ENCODE results near the gene FMO2. TPM values are rescaled to one million over a fixed set of nuclear protein-coding genes. Genes with fewer than 3 reads are reported as not detected.

FMO2 gene
- total RNA-seq, 1 experiment from 2014 or later = not detected

GRCh38 chr1:171254859-171255258 lies 69.8 kb downstream of the FMO2 start:
- CTCF ChIA-PET = interaction anchor here (1.0 to 2.0 kb wide), 2 partner anchors 59 to 143 kb away, joined by 3 to 10 read pairs; partner anchors contain the start of gene FMO4
- Mint-ChIP-seq H3K9me3 (ENCODE audit: low read depth, unreplicated experiment) (no peaks in the 10 kb centered on the region), H3K4me1 (ENCODE audit: low read depth, unreplicated experiment) (no peaks in the 10 kb centered on the region)

GRCh38 chr1:171256940-171257606 lies 72.0 kb downstream of the FMO2 start:
- Mint-ChIP-seq H3K9me3 (ENCODE audit: low read depth, unreplicated experiment) (no peaks in the 10 kb centered on the region), H3K27ac (ENCODE audit: unreplicated experiment) (no peak overlapping the region), H3K27me3 (ENCODE audit: unreplicated experiment) (peaks cover 25% of the 10 kb centered on the region), H3K4me1 (ENCODE audit: low read depth, unreplicated experiment) (no peaks in the 10 kb centered on the region), H3K4me3 (ENCODE audit: low read depth, unreplicated experiment) (no peak overlapping the region), H3K36me3 (ENCODE audit: insufficient read depth, unreplicated experiment) (no peaks in the 10 kb centered on the region)
- no TSS peak for BruUV-seq (replicated peaks)
- TF ChIP-seq CTCF (IDR thresholded peaks at IDR 0.05; ENCODE audit: unreplicated experiment) = no peak
- DNase-seq = no peak
- CTCF ChIA-PET = interaction anchor here (0.6 to 1.5 kb wide), 3 partner anchors 56 to 1322 kb away, joined by 3 to 5 read pairs (median 3); no protein-coding TSS in a partner anchor
- intact Hi-C loops (cut with micrococcal nuclease; ENCODE audit: unreplicated experiment) = no loop called here

More at GRCh38 chr1:171254859-171255258, 69.8 kb downstream of the FMO2 start:
- Mint-ChIP-seq H3K4me3 (ENCODE audit: low read depth, unreplicated experiment) (no peak overlapping the region), H3K27ac (ENCODE audit: unreplicated experiment) (no peak overlapping the region), H3K36me3 (ENCODE audit: insufficient read depth, unreplicated experiment) (peaks cover 7% of the 10 kb centered on the region), H3K27me3 (ENCODE audit: unreplicated experiment) (peaks cover 28% of the 10 kb centered on the region)
- TF ChIP-seq CTCF (IDR thresholded peaks at IDR 0.05; ENCODE audit: unreplicated experiment) = no peak
- no peak for DNase-seq
- intact Hi-C loops (cut with micrococcal nuclease; ENCODE audit: unreplicated experiment) = no loop called here
- no TSS peak for BruUV-seq (replicated peaks)

GRCh38 chr1:171257607-171258076 lies 72.5 kb downstream of the FMO2 start:
- CTCF ChIA-PET = interaction anchor here (0.5 to 1.5 kb wide), 2 partner anchors 56 to 261 kb away, joined by 3 to 4 read pairs; no protein-coding TSS in a partner anchor
- Mint-ChIP-seq H3K27me3 (ENCODE audit: unreplicated experiment) (peaks cover 19% of the 10 kb centered on the region), H3K27ac (ENCODE audit: unreplicated experiment) (no peak overlapping the region), H3K4me1 (ENCODE audit: low read depth, unreplicated experiment) (no peaks in the 10 kb centered on the region), H3K4me3 (ENCODE audit: low read depth, unreplicated experiment) (no peak overlapping the region), H3K9me3 (ENCODE audit: low read depth, unreplicated experiment) (no peaks in the 10 kb centered on the region), H3K36me3 (ENCODE audit: insufficient read depth, unreplicated experiment) (no peaks in the 10 kb centered on the region)
- no TSS peak for BruUV-seq (replicated peaks)
- intact Hi-C loops (cut with micrococcal nuclease; ENCODE audit: unreplicated experiment) = no loop called here
- TF ChIP-seq CTCF (IDR thresholded peaks at IDR 0.05; ENCODE audit: unreplicated experiment) = no peak
- no peak for DNase-seq

- peaks cover 14% of the 10 kb centered on the region for H3K27me3 Mint-ChIP-seq (ENCODE audit: unreplicated experiment)
- no peaks in the 10 kb centered on the region for H3K9me3 Mint-ChIP-seq (ENCODE audit: low read depth, unreplicated experiment)
- H3K4me1 Mint-ChIP-seq (ENCODE audit: low read depth, unreplicated experiment) = no peaks in the 10 kb centered on the region
- BruUV-seq (replicated peaks) = no TSS peak
- no peak for DNase-seq
- H3K36me3 Mint-ChIP-seq (ENCODE audit: insufficient read depth, unreplicated experiment) = no peaks in the 10 kb centered on the region
- no peak for TF ChIP-seq CTCF (IDR thresholded peaks at IDR 0.05; ENCODE audit: unreplicated experiment)
- CTCF ChIA-PET = interaction anchor here (0.7 kb wide), 1 partner anchor 13 kb away, joined by 3 read pairs; no protein-coding TSS in a partner anchor
- no peak overlapping the region for H3K27ac Mint-ChIP-seq (ENCODE audit: unreplicated experiment)
- H3K4me3 Mint-ChIP-seq (ENCODE audit: low read depth, unreplicated experiment) = no peak overlapping the region
- intact Hi-C loops (cut with micrococcal nuclease; ENCODE audit: unreplicated experiment) = no loop called here
These were observed 73.3 kb downstream of the FMO2 start for GRCh38 chr1:171258429-171258828.
